Measurements from ENCODE around the gene KRTAP9-3.
"Not testable (repeated sequence)": the region's sequence is repeated elsewhere in the genome, so short reads cannot be mapped to it uniquely, and the experiment has no call there.

KRTAP9-3 gene, protein sequence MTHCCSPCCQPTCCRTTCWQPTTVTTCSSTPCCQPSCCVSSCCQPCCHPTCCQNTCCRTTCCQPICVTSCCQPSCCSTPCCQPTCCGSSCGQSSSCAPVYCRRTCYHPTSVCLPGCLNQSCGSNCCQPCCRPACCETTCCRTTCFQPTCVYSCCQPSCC

DNA sequence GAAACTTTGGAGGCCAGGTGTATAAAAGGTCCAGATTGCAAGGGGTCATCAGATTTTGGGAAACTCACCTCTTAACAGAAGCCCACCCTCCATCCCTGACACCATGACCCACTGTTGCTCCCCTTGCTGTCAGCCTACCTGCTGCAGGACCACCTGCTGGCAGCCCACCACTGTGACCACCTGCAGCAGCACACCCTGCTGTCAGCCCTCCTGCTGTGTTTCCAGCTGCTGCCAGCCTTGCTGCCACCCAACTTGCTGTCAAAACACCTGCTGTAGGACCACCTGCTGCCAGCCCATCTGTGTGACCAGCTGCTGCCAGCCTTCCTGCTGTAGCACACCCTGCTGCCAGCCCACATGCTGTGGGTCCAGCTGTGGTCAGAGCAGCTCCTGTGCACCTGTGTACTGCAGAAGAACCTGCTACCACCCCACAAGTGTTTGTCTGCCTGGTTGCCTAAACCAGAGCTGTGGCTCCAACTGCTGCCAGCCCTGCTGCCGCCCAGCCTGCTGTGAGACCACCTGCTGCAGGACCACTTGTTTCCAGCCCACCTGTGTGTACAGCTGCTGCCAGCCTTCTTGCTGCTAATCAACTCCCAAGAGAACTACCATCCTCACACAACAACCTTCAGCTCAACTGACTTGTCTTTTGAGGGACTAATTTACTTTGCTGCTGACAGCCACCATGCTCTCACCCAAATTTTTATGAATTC, at the start of gene KRTAP9-3:
KRTAP9-3 (plus strand) TSS at position 51 of the 707 bp plus-strand sequence; CDS start at position 104, 53 bp downstream.
- not testable (repeated sequence) for DNase-seq

DNA sequence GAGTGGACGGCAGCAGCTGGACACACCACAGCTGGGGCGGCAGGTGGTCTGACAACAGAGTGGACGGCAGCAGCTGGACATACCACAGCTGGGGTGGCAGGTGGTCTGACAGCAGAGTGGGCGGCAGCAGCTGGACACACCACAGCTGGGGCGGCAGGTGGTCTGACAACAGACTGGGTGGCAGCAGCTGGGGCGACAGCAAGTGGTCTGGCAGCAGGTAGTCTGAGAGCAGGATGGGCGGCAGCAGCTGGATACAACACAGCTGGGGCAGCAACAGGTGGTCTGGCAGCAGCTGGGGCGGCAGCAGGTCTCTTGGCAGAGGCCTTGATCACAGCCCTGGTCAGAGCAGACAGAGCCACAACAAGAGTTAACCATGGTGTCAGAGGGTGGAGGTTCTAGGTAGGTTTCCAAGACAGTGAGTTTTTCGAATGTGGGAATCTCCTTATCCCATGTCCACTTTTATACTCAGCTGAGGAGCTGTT, 47.7 kb upstream of the KRTAP9-3 start, which contains the start of gene KRTAP4-1:
KRTAP4-1 (minus strand) TSS at position 432 of the 482 bp plus-strand sequence; CDS start at position 375, 57 bp downstream.
- no peak for DNase-seq

DNA sequence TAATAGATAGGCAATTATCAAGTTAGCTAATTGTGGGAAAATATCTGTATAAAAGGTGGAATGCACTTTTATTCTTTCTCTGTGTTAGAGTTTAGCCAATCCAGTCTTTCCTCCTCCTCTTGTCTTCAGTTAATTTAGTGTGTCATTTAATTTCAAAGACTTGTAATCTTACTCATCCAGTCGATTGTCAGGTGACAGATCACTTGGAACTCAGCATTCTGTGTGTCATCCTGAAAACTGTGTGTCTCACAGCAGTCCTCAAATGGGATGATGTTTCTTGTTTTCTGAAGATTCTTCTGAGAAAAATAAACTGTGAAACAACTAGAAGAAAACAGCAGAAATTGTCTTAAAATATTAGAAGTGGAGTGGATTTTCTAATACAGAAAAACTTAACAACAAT, 47.2 kb upstream of the KRTAP9-3 start:
- no peak for DNase-seq

DNA sequence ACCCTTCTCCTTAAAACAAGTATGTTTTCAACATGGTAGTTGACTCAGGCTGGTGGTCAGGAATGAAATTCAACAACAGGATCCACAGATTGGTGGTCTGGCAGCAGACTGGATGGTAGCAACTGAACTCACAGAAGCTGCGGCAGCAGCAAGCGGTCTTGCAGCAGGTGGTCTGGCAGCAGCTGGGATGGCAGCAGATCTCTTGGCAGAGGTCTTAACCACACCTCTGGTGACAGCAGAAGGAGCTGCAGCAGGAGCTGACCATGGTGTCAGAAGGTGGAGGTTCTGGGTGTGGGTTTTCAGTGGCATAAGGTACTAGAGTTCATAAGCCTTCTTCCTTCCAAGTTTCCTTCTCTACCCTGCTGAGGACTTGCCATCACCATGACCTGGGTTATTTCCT, 45.4 kb upstream of the KRTAP9-3 start:
- no peak for DNase-seq

DNA sequence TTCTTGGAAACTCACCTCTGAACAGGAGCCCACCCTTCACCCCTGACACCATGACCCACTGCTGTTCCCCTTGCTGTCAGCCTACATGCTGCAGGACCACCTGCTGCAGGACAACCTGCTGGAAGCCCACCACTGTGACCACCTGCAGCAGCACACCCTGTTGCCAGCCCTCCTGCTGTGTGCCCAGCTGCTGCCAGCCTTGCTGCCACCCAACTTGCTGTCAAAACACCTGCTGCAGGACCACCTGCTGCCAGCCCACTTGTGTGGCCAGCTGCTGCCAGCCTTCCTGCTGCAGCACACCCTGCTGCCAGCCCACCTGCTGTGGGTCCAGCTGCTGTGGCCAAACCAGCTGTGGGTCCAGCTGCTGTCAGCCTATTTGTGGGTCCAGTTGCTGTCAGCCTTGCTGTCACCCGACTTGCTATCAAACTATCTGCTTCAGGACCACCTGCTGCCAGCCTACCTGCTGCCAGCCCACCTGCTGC, 42.4 kb upstream of the KRTAP9-3 start, which contains the start of gene KRTAP9-1:
KRTAP9-1 (plus strand) TSS at position 51 of the 482 bp plus-strand sequence; CDS start at position 51, 0 bp downstream.
- DNase-seq = not testable (repeated sequence)

DNA sequence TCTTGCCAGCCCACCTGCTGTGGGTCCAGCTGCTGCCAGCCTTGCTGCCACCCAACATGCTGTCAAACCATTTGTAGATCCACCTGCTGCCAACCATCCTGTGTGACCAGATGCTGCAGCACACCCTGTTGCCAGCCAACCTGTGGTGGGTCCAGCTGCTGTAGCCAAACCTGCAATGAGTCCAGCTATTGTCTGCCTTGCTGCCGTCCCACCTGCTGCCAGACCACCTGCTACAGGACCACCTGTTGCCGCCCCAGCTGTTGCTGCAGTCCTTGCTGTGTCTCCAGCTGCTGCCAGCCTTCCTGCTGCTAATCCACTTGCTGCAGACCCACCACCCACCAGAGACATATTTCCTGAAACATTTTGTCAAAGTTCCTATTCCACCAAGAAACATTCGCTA, 41.9 kb upstream of the KRTAP9-3 start:
- no peak for DNase-seq

DNA sequence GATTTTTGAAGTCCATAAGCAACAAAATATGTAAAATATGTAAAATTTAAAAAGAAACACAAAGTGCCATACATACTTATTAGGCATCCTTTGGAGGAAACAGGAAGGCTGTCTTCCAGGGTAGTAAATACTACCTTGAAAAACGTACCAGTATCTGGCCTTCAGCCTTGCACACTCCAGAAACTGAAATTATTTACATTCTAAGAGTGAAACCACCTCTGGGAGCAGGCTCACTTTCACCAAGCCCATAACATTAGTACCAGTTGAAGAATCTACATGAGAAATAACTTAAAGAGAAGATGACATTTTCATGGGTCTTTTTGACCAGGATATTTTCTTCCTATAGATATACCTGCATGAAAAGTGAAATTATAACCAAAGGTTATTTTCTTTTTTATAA, 36.2 kb upstream of the KRTAP9-3 start:
- DNase-seq = no peak

DNA sequence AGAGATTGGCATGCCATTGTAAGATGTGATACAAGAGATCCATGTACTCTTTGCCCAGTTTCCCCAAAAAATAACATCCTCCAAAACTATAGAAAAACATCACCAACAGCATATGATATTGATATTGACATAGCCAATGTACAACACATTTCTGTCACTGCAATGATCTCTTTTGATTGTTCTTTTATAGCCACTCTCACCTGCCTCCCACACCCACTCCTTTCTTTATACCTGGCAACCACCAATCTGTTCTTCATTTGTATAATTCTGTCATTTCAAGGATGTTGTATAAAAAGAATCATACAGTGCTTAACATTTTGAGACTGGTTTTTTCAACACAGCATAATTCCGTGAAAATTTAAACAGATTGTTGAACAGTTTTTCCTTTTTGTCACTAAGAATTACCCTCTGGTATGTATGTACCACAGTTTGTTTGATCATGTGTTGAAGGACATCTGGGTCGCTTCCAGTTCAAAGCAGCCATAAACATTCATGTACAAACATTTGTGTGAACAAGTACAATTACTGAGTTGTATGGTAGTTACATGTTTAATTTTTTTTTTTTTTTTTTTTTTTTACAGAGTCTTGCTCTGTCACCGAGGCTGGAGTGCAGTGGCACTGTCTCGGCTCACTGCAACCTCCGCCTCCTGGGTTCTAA, 32.7 kb upstream of the KRTAP9-3 start:
- DNase-seq = no peak

DNA sequence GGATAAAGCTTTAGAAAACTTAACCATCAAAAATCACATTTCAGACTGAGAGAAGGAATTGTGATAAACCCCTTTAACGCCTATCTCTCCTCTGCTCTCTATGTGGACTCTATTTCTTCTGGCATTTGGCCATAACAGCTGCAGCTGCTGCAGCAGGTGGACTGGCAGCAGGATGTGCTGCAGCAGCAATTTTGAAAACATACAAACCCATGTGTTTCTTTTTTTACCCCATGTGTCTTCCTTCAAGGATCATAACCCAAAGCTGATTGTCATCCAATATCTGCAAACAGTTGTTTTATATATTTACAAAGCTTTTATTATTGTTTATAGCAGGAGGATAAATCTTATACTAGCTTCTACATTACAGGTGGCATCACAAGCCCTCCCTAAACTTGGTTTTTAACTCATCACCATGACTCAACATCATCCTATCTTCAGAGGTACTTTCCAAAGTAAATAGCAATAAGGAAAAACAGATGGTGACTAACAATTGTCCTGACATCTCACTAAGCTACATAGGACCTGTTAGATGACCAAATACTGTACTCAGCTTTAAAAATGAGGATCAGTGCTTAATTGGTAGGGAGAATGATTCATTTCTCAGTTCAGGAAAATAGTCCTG, 20.3 kb upstream of the KRTAP9-3 start:
- no peak for DNase-seq

DNA sequence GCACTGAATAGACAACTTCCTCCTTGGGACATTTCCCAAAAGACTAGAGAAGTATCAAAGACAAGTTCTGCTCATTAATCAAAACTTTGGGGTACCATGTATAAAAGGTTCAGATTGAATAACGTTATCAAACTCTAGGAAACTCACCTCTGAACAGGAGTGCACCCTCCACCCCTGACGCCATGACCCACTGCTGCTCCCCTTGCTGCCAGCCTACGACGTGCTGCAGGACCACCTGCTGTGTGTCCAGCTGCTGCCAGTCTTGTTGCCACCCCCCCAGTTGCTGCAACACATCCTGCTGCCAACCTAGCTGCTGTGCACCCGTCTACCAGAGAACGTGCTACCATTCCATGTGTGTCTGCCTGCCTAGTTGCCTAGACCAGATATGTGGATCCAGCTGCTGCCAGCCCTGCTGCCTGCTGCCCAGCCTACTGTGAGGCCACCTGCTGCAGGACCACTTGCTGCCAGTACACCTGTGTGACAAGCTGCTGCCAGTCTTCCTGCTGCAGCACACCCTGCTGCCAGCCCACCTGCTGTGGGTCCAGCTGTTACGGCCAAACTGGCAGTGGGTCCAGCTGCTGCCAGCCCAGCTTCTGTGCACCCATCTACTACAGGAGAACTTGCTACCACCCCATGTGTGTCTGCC, 19.6 kb upstream of the KRTAP9-3 start:
- no peak for DNase-seq

DNA sequence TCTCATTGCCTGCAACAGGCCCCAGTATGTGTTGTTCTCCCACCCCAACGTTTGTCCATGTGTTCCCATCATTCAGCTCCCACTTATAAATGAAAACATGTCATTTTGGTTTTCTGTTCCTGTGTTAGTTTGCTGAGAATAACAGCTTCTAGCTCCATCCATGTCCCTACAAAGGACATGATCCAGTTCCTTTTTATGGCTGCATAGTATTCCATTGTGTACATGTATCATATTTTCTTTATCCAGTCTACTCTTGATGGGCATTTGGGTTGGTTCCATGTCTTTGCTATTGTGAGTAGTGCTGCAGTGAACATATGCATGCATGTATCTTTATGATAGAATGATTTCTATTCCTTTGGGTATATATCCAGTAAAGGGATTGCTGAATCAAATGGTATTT, 16.6 kb upstream of the KRTAP9-3 start:
- DNase-seq = no peak

DNA sequence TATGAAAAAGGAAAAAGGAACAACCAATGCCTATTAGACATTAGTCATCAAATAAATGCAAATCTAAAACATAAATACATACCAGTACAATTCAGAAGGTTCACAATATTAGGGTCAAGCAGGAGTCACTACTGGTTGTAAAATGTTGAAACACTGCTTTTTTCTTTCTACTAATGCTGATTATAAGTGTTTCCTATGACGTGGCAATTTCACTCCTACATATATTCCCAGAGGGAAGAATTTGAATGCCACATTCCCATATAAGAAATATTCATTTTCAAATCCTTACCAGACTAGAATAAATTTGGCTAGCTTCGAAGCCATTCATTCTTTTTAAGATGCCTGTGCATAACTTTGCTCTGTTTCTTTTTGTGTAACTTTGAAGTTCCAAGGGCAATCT, 8.4 kb upstream of the KRTAP9-3 start:
- DNase-seq = no peak

DNA sequence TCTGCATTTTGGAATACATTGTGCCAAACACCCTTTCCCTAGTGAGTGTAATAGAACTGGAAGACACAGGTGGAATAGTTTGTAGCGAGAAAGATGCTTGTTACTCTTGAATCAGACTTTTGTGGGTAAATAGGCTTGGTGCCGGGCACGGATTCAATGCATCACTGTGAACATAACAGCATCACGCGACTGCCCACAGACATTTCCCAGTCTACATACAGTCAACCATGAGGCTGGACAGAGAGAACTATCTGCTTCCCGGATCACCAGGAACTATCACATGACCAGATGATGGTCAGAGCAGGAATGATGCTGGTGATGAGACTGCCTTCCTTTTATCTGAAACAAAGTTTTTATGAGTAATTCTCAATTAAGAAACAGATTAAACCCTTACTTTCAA, 6.2 kb upstream of the KRTAP9-3 start:
- no peak for DNase-seq

DNA sequence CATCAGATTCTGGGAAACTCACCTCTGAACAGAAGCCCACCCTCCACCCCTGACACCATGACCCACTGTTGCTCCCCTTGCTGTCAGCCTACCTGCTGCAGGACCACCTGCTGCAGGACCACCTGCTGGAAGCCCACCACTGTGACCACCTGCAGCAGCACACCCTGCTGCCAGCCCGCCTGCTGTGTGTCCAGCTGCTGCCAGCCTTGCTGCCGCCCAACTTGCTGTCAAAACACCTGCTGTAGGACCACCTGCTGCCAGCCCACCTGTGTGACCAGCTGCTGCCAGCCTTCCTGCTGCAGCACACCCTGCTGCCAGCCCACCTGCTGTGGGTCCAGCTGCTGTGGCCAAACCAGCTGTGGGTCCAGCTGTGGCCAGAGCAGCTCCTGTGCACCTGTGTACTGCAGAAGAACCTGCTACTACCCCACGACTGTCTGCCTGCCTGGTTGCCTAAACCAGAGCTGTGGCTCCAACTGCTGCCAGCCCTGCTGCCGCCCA, 5.6 kb upstream of the KRTAP9-3 start, which contains the start of gene KRTAP9-2:
KRTAP9-2 (plus strand) TSS at position 51 of the 498 bp plus-strand sequence; CDS start at position 58, 7 bp downstream.
- not testable (repeated sequence) for DNase-seq

DNA sequence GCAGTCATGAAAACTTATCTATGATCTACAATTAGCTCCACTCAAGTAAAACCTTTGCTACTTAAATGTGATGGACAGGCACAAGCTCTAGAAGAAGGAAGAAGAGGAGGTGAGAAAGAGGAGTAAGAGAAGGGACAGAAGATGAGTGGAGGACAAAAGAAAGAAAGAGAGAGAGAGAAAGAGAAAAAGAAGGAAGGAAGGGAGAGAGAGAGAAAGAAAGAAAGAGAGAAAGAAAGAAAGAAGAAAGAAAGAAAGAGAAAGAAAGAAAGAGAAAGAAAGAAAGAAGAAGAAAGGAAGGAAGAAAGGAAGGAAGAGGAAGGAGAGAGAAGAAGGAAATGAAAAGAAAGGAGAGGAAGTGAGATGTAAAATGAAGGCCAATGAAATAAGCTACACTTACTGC, 2.2 kb upstream of the KRTAP9-3 start:
- no peak for DNase-seq

DNA sequence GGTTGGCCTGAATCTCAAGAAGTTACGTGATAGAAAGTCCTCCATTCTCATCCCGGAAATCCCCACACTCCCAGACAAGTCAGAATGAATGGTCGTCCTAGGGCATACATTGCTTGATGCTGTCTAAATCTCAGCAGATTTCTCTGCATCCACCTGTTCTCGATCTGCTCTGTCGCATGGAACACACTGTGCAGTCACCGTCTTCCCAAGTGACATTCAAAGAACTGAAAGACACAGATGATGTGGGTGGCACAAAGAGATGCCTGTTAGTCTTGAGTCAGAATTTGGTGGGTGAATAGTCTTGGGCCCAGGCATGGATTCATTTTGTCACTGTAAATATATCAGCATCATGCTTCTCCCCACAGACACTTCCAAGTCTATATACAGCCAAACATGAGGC, 518 bp upstream of the KRTAP9-3 start:
- no peak for DNase-seq

DNA sequence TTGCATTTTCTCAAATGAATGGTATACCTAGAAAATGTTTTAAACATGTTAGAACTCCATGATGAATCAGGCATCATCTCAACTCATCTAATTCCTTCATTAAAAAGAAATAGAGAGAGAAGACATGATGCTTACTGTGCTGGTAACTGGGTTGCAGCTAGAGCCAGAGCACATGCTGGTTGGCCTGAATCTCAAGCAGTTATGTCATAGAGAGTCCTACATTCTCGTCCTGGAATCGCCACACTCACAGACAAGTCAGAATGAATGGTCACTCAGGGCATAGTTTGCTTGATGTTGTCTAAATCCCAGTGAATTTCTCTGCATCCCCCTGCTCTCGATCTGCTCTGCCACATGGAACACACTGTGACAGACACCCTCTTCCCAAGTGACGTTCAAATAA, 4.9 kb downstream of the KRTAP9-3 start:
- DNase-seq = not testable (repeated sequence)

DNA sequence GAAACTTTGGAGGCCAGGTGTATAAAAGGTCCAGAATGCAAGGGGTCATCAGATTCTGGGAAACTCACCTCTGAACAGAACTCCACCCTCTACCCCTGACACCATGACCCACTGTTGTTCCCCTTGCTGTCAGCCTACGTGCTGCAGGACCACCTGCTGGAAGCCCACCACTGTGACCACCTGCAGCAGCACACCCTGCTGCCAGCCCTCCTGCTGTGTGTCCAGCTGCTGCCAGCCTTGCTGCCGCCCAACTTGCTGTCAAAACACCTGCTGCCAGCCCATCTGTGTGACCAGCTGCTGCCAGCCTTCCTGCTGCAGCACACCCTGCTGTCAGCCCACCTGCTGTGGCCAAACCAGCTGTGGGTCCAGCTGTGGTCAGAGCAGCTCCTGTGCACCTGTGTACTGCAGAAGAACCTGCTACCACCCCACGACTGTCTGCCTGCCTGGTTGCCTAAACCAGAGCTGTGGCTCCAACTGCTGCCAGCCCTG, 5.7 kb downstream of the KRTAP9-3 start, which contains the start of gene KRTAP9-8:
KRTAP9-8 (plus strand) TSS at position 51 of the 489 bp plus-strand sequence; CDS start at position 104, 53 bp downstream.
- DNase-seq = not testable (repeated sequence)

DNA sequence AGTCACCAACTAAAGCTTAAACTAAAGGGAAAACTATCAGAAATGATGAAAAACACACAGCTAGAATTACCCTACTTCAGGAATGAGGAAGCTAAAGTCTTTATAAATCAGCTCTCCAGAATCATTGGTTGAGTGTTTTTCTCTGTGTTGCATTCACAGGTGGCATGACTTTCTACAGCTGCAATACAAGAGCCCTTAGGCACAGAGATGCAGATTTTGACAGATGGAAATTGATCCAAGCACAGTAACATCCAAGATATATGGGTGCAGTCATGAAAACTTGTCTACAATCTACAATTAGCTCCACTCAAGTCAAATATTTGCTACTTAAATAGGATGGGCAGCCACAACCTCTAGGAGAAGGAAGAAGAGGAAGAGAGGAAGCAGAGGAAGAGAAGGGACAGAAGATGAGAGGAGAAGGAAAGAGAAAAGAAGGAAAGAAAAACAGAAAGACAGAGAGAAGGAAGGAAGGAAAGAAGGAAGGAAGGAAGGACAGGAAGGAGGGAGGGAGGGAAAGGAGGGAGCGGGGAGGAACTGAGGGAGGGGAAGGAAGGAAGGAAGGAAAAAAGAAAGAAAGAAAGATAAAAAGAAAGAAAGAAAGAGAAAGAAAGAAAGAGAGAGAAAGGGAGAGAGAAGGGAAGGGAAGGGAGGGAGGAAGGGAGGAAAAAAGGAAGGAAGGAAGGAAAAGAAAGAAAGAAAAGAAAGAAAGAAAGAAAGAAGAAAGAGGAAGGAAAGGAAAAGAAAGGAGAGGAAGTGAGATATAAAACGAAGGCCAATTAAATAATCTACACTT, 14.9 kb downstream of the KRTAP9-3 start:
- not testable (repeated sequence) for DNase-seq

DNA sequence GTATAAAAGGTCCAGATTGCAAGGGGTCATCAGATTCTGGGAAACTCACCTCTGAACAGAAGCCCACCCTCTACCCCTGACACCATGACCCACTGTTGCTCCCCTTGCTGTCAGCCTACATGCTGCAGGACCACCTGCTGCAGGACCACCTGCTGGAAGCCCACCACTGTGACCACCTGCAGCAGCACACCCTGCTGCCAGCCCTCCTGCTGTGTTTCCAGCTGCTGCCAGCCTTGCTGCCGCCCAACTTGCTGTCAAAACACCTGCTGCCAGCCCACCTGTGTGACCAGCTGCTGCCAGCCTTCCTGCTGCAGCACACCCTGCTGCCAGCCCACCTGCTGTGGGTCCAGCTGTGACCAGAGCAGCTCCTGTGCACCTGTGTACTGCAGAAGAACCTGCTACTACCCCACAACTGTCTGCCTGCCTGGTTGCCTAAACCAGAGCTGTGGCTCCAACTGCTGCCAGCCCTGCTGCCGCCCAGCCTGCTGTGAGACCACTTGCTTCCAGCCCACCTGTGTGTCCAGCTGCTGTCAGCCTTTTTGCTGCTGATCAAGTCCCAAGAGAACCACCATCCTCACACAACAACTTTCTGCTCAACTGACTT, 17.5 kb downstream of the KRTAP9-3 start, which contains the start of gene KRTAP9-4:
KRTAP9-4 (plus strand) TSS at position 51 of the 604 bp plus-strand sequence; CDS start at position 85, 34 bp downstream.
- DNase-seq = not testable (repeated sequence)

All from CD4-positive, alpha-beta T cell treated with Interleukin-17A for 4 hours (primary cell).